ENCODE data around the gene RBM26. TPM values are rescaled to one million over a fixed set of nuclear protein-coding genes. Genes with fewer than 3 reads are reported as not detected.
"Not testable (repeated sequence)": the region's sequence is repeated elsewhere in the genome, so short reads cannot be mapped to it uniquely, and the experiment has no call there.

The RBM26 gene
- total RNA-seq, 1 donor from 2014 or later, result 21.0 TPM

DNA sequence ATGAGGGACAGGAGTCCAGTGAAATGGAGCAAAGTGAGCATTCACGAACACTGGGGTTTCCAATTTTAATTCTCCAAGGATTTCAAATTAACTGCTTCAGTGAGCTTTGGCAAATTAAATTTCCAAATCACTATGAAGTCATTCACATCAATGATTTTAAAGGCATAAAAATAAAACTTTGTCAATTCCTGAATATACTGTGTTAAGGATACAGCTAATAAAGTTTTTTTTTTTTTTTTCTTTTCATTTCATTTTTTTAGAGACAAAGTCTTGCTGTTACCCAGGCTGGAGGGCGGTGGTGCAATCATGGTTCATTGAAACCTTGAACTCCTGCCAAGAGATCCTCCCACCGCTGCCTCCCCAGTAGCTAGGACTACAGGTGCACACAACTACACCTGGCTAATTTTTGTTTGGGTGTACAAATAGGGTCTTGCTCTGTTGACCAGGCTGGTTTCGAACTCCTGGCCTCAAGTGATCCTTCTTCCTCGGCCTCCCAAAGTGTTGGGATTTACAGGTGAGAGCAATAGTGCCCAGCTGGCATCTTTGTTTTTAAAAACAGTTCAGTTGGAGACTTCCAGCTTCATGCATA lies 21.9 kb downstream of the RBM26 start:
- ATAC-seq, result no peak

GRCh38 chr13:79382545-79383275 lies 23.3 kb downstream of the RBM26 start:
- peak; percentile 35 for ATAC-seq

DNA sequence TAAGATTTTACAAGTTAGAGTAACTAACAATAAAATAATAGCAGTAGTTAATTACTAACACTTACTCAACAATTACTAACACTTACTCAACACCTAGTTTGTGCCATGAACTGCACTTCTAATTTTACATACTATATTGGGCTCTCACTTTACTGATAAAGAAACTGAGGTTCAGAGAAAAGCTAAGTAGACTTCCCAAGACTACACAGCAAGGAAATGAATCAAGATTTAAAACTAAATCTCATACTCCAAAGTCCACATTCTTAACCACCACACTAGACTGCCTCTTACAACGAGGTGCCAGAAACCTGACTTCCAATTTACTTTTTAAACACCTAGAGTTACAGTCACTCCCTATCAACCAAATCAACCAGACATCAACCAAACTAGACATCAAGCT lies 25.1 kb downstream of the RBM26 start:
- ATAC-seq, result no peak

- no peak for ATAC-seq
Observed at GRCh38 chr13:79379274-79379673, 26.8 kb downstream of the RBM26 start.

DNA sequence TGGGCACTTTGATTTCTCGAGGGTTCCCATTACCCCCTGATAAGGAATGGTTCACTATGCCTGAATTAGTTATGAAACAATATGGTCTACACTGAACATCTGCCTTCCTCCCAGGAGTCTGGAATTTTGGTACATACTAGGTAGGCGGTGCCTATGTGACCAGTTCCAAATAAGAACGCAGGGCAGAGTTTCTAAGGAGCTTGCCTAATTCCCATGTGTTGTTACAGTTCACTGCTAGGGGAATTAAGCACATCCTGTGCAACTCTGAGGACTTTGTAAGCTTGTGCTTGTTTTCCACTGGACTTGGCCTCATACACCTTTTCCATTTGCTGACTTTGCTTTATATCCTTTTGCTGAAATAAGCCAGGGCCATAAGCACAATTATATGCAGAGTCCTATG lies 29.2 kb downstream of the RBM26 start:
- no peak for ATAC-seq

GRCh38 chr13:79374578-79374977 lies 31.5 kb downstream of the RBM26 start:
- ATAC-seq, result no peak

DNA sequence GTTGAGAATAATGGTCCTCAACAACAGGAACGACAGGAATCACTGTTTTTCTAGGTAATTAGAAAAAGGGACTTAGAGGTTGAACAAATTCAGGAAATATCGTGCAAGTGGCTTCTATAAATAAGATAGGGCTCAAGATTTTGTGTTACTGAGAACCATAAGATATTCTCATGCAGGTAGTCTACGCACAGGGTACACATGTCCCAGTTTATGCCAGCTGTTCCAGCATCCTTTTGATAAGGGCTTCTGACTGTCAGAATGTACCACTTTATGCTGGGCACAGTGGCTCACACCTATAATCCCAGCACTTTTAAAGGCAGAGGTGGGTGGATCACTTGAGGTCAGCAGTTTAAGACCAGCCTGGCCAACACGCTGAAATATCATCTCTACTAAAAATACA lies 32.1 kb downstream of the RBM26 start:
- no peak for ATAC-seq

DNA sequence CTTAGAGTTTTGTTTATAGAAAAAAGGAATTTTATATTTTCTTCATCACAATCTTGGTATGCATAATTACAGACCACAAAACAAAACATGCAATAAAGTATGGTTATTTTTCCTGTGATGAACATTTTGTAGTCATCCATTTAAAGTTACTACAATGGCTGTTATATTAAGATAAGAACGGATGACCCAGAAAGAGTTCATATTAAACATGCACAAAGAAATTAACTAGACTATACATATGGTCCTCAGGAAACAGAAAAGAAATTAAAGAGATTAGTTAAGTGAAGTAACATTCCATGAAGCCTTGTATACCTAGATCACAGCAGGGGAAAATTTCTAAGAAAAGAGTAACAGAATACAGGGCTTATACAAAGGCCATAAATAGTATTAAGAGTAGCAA lies 36.8 kb downstream of the RBM26 start:
- no peak for ATAC-seq

- no peak for ATAC-seq
Observed at GRCh38 chr13:79365981-79366380, 40.1 kb downstream of the RBM26 start.

DNA sequence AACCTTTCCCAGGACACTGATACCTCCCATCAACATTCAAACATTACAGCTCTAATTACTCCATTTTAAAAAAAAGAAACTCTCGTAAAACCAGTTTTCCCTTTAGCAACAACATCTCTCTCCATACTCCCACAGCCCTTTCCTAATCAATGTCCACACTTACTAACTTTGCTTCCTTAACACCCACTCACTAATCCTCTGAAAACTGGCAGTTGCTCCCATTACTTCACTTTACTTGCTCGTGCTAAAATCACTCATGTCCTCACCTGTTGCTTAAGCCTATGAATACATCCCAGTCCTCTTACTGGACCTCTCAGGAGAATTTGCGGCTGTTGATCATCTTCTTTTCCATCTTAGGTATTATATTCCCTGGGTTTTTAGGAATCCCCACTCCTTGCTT lies 44.8 kb downstream of the RBM26 start:
- no peak for ATAC-seq

DNA sequence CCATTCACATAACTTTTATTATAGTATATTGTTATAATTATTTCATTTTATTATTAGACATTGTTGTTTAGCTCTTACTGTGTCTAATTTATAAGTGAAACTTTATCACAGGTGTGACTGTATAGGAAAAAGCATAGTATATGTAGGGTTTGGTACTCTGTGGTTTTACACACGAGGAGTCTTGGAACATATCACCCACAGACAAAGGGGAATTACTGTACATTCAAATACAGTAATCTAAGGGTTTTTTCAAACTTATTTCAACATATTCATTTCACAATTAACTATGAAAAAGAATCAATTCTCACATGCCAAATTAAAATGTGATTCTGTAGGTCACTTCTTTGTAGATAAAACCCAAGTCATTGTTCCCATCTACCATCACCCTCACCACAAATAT lies 46.0 kb downstream of the RBM26 start:
- ATAC-seq, result no peak

DNA sequence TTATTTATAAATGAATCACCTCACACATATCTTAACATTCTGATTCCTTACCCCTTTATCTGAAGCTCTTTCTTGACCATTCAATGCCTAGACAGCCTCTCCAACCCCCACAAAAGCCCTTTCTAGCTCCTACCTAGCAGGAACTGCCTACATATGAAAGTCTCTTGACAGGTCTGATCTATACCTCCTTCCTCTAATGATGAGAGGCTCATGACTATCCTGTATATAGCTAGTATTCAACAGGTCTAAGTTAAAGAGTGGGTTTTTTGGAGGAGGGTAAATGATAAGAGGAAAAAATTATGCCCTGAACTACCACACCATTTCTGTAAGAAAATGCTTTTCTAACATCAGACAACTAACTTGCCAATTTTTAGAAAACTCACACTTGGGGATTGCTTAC lies 47.0 kb downstream of the RBM26 start:
- no peak for ATAC-seq

- ATAC-seq, result no peak
Observed at GRCh38 chr13:79354285-79354684, 51.8 kb downstream of the RBM26 start.

GRCh38 chr13:79353693-79354092 lies 52.4 kb downstream of the RBM26 start:
- no peak for ATAC-seq

GRCh38 chr13:79352107-79352506 lies 53.9 kb downstream of the RBM26 start:
- ATAC-seq, result no peak

DNA sequence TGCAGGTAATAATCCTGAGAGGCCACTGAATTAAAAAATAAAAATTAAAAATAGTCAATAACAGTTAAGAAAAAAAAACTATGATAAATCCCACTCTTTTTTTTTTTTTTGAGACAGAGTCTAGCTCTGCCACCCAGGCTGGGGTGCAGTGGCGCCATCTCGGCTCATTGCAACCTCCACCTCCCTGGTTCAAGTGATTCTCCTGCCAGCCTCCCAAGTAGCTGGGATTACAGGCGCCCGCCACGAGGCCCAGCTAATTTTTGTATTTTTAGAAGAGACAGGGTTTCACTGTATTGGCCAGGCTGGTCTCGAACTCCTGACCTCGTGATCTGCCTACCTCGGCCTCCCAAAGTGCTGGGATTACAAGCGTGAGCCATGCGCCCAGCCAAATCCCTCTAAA lies 56.4 kb downstream of the RBM26 start:
- not testable (repeated sequence) for ATAC-seq

GRCh38 chr13:79349011-79349410 lies 57.0 kb downstream of the RBM26 start:
- no peak for ATAC-seq

- ATAC-seq, result no peak
Observed at GRCh38 chr13:79346300-79346914, 59.6 kb downstream of the RBM26 start.

DNA sequence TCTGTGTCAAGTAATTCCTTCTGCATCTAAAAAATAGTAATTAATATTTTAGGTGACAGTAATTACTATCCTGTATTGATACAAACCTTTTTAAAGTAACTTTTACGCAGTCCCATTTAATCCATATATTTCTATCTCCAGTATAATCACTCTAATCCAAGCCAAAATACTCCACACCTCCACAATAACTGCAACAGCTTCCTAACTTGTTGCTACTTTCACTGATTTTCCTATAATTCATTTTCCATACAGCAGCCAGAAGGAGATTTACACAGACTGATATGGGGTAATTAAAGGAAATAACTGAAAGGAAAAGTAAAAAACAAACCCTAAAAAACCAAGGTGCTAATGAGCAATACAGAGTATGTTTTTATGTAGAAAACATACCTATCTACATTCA lies 64.9 kb downstream of the RBM26 start:
- no peak for ATAC-seq

DNA sequence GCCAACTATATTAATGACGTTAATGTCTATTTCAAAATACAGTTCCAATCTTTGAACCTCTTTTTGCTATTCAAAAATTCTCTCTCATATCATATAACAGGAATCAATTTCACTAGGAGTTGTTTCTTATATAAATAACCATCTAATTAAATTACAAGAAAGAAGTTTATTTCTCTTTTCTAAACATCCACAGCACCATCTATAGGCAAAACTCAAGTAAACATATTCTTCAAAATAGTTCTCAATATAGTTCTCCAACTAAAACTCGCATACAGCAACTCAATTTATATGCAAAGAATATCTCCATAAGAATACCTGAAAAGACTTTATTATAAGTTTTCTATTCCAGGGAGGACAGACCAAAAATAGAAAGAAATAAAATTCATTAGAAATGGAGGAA lies 65.6 kb downstream of the RBM26 start:
- no peak for ATAC-seq

- ATAC-seq, result no peak
Observed at GRCh38 chr13:79338343-79338742, 67.7 kb downstream of the RBM26 start.

DNA sequence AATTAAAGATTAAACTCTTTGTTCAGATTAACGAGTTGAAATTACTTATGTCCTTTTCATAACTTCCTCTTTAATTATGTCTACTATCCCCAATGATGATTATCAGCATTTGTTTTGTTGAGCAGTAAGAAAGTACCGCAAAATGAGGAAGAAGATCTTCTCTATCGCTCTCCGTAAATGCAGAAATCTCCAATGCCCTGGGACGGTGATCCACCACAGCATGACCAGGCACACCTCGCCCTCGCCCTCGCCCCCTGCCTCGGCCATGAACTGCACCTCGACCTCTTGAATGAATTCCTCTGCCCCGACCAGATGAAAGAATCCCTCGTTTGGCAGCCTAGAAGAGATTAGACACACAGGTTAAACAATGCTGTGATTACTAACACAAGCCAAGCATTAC lies 69.1 kb downstream of the RBM26 start:
- no peak for ATAC-seq

DNA sequence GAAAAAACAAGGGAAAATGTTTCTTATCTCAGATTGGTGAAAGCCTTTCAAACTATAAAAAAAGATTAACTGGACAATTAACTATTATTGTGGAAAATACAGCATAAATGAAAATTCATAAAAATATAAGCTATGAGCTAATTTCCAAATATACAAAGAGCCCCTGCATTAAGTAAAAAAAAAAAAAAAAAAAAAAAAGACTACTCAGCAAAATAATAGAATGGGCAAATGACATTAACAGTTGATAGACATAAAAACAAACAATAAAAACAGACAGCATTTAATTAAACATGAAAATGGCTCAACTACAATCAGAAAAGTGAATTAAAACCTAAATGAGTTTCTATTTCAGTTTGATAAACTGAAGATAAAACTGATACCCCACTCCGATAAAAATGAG lies 77.5 kb downstream of the RBM26 start:
- no peak for ATAC-seq

DNA sequence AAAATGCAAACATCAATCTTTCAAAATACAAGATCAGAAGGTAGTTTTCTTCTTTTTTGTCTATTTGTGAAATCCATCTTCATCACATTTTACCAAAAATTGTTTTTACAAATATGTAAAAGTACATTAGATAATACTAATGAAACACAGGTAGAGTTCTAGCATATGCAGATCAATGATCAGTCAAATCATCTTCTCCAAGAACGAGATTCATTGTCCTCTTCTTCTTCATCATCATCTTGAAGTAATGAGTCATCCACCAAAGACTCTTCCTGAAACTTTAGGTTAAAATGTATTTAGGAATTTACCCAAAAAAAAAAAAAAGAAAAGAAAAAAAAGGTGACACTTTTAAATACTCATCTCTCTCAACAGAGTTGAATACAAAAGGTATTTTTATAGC lies 85.6 kb downstream of the RBM26 start:
- ATAC-seq, result no peak

Data from esophagus mucosa (tissue), 1 donor.